OCI-LY7 (cell line): ENCODE data around the gene FBXL14.

Source experiments
- EZH2phosphoT487 ChIP-seq: fragments of 200-600 bp; sonication (generic); IDR thresholded peaks from 2 replicates; pipeline ENCODE4 v1.6.1; 2018; ENCODE audit warnings: low read depth, borderline replicate concordance, mild to moderate bottlenecking, mixed run types, antibody characterized with exemption, low read length, moderate library complexity, mixed read lengths
- TF ChIP-seq, protein P1 (sequence below): fragments of 200-600 bp; sonication (generic); conservative IDR thresholded peaks from 2 replicates; pipeline ENCODE4 v1.5.1; 2014; ENCODE audit warnings: mild to moderate bottlenecking, antibody characterized with exemption, low read length, moderate library complexity, mixed read lengths

DNA sequence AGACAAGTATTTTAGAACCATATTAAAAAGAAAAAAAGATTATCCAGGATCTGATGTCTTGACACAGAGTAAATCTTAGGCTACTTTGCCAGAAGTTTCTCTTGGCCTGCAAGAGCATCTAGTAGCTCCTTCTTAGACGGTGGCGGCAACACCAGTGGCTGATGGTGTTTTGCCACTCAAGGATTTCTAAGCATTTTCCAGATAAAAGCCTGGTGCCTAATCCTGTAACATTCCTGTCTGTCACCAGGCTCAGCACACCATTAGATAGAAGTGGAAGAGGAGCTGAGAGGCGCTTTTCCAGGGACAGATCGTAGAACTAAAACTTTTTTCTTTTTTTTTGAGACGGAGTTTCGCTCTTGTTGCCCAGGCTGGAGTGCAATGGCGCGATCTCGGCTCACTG is 48.7 kb upstream of the FBXL14 start:
- TF ChIP-seq, protein P1, sequence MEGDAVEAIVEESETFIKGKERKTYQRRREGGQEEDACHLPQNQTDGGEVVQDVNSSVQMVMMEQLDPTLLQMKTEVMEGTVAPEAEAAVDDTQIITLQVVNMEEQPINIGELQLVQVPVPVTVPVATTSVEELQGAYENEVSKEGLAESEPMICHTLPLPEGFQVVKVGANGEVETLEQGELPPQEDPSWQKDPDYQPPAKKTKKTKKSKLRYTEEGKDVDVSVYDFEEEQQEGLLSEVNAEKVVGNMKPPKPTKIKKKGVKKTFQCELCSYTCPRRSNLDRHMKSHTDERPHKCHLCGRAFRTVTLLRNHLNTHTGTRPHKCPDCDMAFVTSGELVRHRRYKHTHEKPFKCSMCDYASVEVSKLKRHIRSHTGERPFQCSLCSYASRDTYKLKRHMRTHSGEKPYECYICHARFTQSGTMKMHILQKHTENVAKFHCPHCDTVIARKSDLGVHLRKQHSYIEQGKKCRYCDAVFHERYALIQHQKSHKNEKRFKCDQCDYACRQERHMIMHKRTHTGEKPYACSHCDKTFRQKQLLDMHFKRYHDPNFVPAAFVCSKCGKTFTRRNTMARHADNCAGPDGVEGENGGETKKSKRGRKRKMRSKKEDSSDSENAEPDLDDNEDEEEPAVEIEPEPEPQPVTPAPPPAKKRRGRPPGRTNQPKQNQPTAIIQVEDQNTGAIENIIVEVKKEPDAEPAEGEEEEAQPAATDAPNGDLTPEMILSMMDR, result no peak
- no peak for TF ChIP-seq EZH2phosphoT487
